Effector CD4-positive, alpha-beta T cell (primary cell): Measurements from ENCODE around the gene NT5C.

Source experiments
- DNase-seq: peaks from one replicate; pipeline ENCODE4 v3.0.0-alpha.2; 2020

NT5C gene

GRCh38 chr17:75115555-75115954 lies 16.0 kb downstream of the NT5C start:
- no peak for DNase-seq

- DNase-seq, result no peak
Measured at GRCh38 chr17:75114552-75115314, 16.8 kb downstream of the NT5C start.

GRCh38 chr17:75113798-75114551 lies 17.6 kb downstream of the NT5C start:
- peak; percentile 90 for DNase-seq

GRCh38 chr17:75111777-75112335 lies 19.7 kb downstream of the NT5C start:
- no peak for DNase-seq

- no peak for DNase-seq
Measured at GRCh38 chr17:75110234-75110937, 21.2 kb downstream of the NT5C start.

GRCh38 chr17:75109407-75110233 lies 21.9 kb downstream of the NT5C start, which contains the start of gene ARMC7:
ARMC7 (plus strand) TSS chr17:75109969; CDS start chr17:75110289, 320 bp downstream.
- peak; percentile 85 for DNase-seq

- DNase-seq, result no peak
Measured at GRCh38 chr17:75109046-75109406, 22.5 kb downstream of the NT5C start.

GRCh38 chr17:75108193-75108592 lies 23.3 kb downstream of the NT5C start:
- DNase-seq, result no peak

GRCh38 chr17:75105126-75106080 lies 26.1 kb downstream of the NT5C start:
- no peak for DNase-seq

- DNase-seq, result no peak
Measured at GRCh38 chr17:75103601-75104554, 27.7 kb downstream of the NT5C start.

GRCh38 chr17:75102385-75102821 lies 29.1 kb downstream of the NT5C start:
- no peak for DNase-seq

GRCh38 chr17:75099881-75100595 lies 31.5 kb downstream of the NT5C start:
- no peak for DNase-seq

GRCh38 chr17:75098861-75099260 lies 32.7 kb downstream of the NT5C start:
- no peak for DNase-seq

GRCh38 chr17:75097865-75098264 lies 33.7 kb downstream of the NT5C start:
- no peak for DNase-seq

- no peak for DNase-seq
Measured at GRCh38 chr17:75096082-75096625, 35.4 kb downstream of the NT5C start.

- no peak for DNase-seq
Measured at GRCh38 chr17:75094871-75095399, 36.6 kb downstream of the NT5C start.

- DNase-seq, result no peak
Measured at GRCh38 chr17:75093548-75094158, 37.9 kb downstream of the NT5C start.

- no peak for DNase-seq
Measured at GRCh38 chr17:75091855-75092327, 39.7 kb downstream of the NT5C start.
